SK-N-SH treated with all-trans-retinoic acid at 6 μM for 48 hours (cell line): Measurements from ENCODE around the gene ARHGAP28.

ENCODE experiments used
- ZFP30 ChIP-seq: fragments of 450-650 bp; formaldehyde crosslinking; IDR thresholded peaks from 2 replicates; pipeline ENCODE4 v1.5.0; 2022; ENCODE audit warnings: mild to moderate bottlenecking, moderate library complexity
- TF ChIP-seq, protein P1 (sequence below): fragments of 250-450 bp; sonication (Bioruptor Pico); IDR thresholded peaks from 2 replicates; pipeline ENCODE4 v1.8.0; 2020; ENCODE audit warnings: mild to moderate bottlenecking, moderate library complexity, borderline replicate concordance

DNA sequence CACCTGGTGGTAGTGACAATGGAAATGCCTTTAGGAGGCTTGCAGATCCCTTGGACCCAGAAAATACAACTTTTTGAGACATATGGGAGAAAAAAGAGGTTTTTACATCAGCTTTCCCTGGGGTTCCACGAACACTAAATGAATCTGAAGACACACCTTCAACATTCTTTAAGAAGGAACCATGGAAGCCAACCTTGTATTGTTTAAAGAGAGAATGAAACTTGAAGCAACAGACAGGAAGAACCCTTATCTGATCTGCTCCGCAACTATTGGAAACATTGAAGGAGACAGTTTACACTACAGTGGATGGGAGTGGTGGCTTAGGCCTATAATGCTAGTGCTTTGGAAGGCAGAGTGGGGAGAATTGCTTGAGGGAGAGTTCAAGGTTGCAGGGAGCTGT, 197.6 kb downstream of the ARHGAP28 start:
- TF ChIP-seq, protein P1, sequence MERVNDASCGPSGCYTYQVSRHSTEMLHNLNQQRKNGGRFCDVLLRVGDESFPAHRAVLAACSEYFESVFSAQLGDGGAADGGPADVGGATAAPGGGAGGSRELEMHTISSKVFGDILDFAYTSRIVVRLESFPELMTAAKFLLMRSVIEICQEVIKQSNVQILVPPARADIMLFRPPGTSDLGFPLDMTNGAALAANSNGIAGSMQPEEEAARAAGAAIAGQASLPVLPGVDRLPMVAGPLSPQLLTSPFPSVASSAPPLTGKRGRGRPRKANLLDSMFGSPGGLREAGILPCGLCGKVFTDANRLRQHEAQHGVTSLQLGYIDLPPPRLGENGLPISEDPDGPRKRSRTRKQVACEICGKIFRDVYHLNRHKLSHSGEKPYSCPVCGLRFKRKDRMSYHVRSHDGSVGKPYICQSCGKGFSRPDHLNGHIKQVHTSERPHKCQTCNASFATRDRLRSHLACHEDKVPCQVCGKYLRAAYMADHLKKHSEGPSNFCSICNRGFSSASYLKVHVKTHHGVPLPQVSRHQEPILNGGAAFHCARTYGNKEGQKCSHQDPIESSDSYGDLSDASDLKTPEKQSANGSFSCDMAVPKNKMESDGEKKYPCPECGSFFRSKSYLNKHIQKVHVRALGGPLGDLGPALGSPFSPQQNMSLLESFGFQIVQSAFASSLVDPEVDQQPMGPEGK (CRISPR knock-in tag): no peak
- TF ChIP-seq ZFP30 (CRISPR knock-in tag): no peak
